ENCODE measurements around the gene HMGB4.

Gene HMGB4

GRCh38 chr1:33863779-33864178 is at the start of gene HMGB4:
Gene HMGB4 (plus strand): TSS chr1:33864079. CDS start chr1:33864192, 113 bp downstream.
- DNase-seq (ENCODE audit: low spot score), result no peak

- DNase-seq (ENCODE audit: low spot score), result no peak
Measured at GRCh38 chr1:33814166-33814565, 49.7 kb upstream of the HMGB4 start.

- no peak for DNase-seq (ENCODE audit: low spot score)
Measured at GRCh38 chr1:33815061-33815460, 48.8 kb upstream of the HMGB4 start.

GRCh38 chr1:33818071-33818470 is 45.8 kb upstream of the HMGB4 start:
- no peak for DNase-seq (ENCODE audit: low spot score)

GRCh38 chr1:33819290-33819912 is 44.5 kb upstream of the HMGB4 start:
- DNase-seq (ENCODE audit: low spot score), result no peak

GRCh38 chr1:33819913-33820311 is 44.0 kb upstream of the HMGB4 start:
- no peak for DNase-seq (ENCODE audit: low spot score)

GRCh38 chr1:33820804-33821203 is 43.1 kb upstream of the HMGB4 start:
- no peak for DNase-seq (ENCODE audit: low spot score)

- DNase-seq (ENCODE audit: low spot score), result no peak
Measured at GRCh38 chr1:33821291-33821690, 42.6 kb upstream of the HMGB4 start.

GRCh38 chr1:33822396-33822795 is 41.5 kb upstream of the HMGB4 start:
- no peak for DNase-seq (ENCODE audit: low spot score)

GRCh38 chr1:33823401-33823800 is 40.5 kb upstream of the HMGB4 start:
- no peak for DNase-seq (ENCODE audit: low spot score)

GRCh38 chr1:33823830-33824229 is 40.0 kb upstream of the HMGB4 start:
- DNase-seq (ENCODE audit: low spot score), result no peak

GRCh38 chr1:33824321-33824720 is 39.6 kb upstream of the HMGB4 start:
- no peak for DNase-seq (ENCODE audit: low spot score)

GRCh38 chr1:33824971-33825370 is 38.9 kb upstream of the HMGB4 start:
- no peak for DNase-seq (ENCODE audit: low spot score)

GRCh38 chr1:33825506-33825905 is 38.4 kb upstream of the HMGB4 start:
- no peak for DNase-seq (ENCODE audit: low spot score)

GRCh38 chr1:33826311-33826710 is 37.6 kb upstream of the HMGB4 start:
- DNase-seq (ENCODE audit: low spot score), result no peak

GRCh38 chr1:33826711-33827110 is 37.2 kb upstream of the HMGB4 start:
- no peak for DNase-seq (ENCODE audit: low spot score)

GRCh38 chr1:33828059-33828458 is 35.8 kb upstream of the HMGB4 start:
- DNase-seq (ENCODE audit: low spot score), result no peak

- DNase-seq (ENCODE audit: low spot score), result no peak
Measured at GRCh38 chr1:33828654-33829053, 35.2 kb upstream of the HMGB4 start.

- DNase-seq (ENCODE audit: low spot score), result no peak
Measured at GRCh38 chr1:33836911-33837310, 27.0 kb upstream of the HMGB4 start.

GRCh38 chr1:33837635-33838034 is 26.2 kb upstream of the HMGB4 start:
- no peak for DNase-seq (ENCODE audit: low spot score)

- no peak for DNase-seq (ENCODE audit: low spot score)
Measured at GRCh38 chr1:33841494-33841893, 22.4 kb upstream of the HMGB4 start.

- DNase-seq (ENCODE audit: low spot score), result no peak
Measured at GRCh38 chr1:33842348-33842747, 21.5 kb upstream of the HMGB4 start.

- DNase-seq (ENCODE audit: low spot score), result no peak
Measured at GRCh38 chr1:33844166-33844565, 19.7 kb upstream of the HMGB4 start.

GRCh38 chr1:33846861-33847260 is 17.0 kb upstream of the HMGB4 start:
- DNase-seq (ENCODE audit: low spot score), result no peak
